CD8-positive, alpha-beta memory T cell (primary cell): ENCODE results near the gene SFMBT2. TPM values are rescaled to one million over a fixed set of nuclear protein-coding genes. Genes with fewer than 3 reads are reported as not detected.

Source experiments
- CTCF ChIA-PET: fragments of 350-600 bp; sonication (Branson Sonifier 250); formaldehyde crosslinking; loops from one replicate; lab custom pipeline; 2021; ENCODE audit warnings: antibody characterized with exemption; lab: Charles Lee
- POLR2A ChIA-PET: fragments of 350-600 bp; sonication (Branson Sonifier 250); formaldehyde crosslinking; loops from one replicate; lab custom pipeline; 2021; ENCODE audit warnings: antibody characterized with exemption; lab: Charles Lee
- DNase-seq, 5 donors: peaks; one replicate each; pipeline versions ENCODE4 v3.0.0 to v3.0.0-alpha.2; 2020 to 2022; ENCODE audit warnings: mixed read lengths in 1 of 5
- H3K27ac ChIP-seq: one replicate; pipeline ENCODE4 v1.7.0; 2013; ENCODE audit warnings: low read depth, mild to moderate bottlenecking, low read length, moderate library complexity
- H3K27me3 ChIP-seq: 2 replicates; pipeline ENCODE4 v1.7.0; 2013; ENCODE audit warnings: low read length, mild to moderate bottlenecking; ENCODE audit not compliant: insufficient read depth, poor library complexity, severe bottlenecking
- H3K36me3 ChIP-seq: 2 replicates; pipeline ENCODE4 v1.7.0; 2013; ENCODE audit warnings: mild to moderate bottlenecking, low read length, moderate library complexity; ENCODE audit not compliant: insufficient read depth
- H3K4me1 ChIP-seq: 2 replicates; pipeline ENCODE4 v1.7.0; 2013; ENCODE audit warnings: mild to moderate bottlenecking, low read length, moderate library complexity; ENCODE audit not compliant: insufficient read depth
- H3K4me3 ChIP-seq: 2 replicates; pipeline ENCODE4 v1.7.0; 2013; ENCODE audit warnings: mild to moderate bottlenecking, low read length
- H3K9me3 ChIP-seq: 2 replicates; pipeline ENCODE4 v1.7.0; 2013; ENCODE audit warnings: mild to moderate bottlenecking, low read length
- H3K27ac Mint-ChIP-seq, 8 donors: one replicate each; pipeline ENCODE4 v1.8.0; 2020 to 2021; ENCODE audit warnings: mixed read lengths in 8 of 8, mild to moderate bottlenecking in 6 of 8, inconsistent platforms in 3 of 8, moderate library complexity in 3 of 8
- H3K27me3 Mint-ChIP-seq, 2 donors: one replicate each; pipeline ENCODE4 v1.8.0; 2020 to 2021; ENCODE audit warnings: mixed read lengths in 2 of 2, mild to moderate bottlenecking in 1 of 2, moderate library complexity in 1 of 2
- H3K36me3 Mint-ChIP-seq, 3 donors: one replicate each; pipeline ENCODE4 v1.8.0; 2020 to 2021; ENCODE audit warnings: mixed read lengths in 3 of 3, inconsistent platforms in 1 of 3, mild to moderate bottlenecking in 1 of 3
- H3K4me1 Mint-ChIP-seq, 3 donors: one replicate each; pipeline ENCODE4 v1.8.0; 2020 to 2021; ENCODE audit warnings: mixed read lengths in 3 of 3, inconsistent platforms in 1 of 3, mild to moderate bottlenecking in 1 of 3
- H3K4me3 Mint-ChIP-seq, 7 donors: one replicate each; pipeline ENCODE4 v1.8.0; 2020 to 2021; ENCODE audit warnings: mixed read lengths in 7 of 7, mild to moderate bottlenecking in 6 of 7, moderate library complexity in 4 of 7, inconsistent platforms in 2 of 7
- H3K9me3 Mint-ChIP-seq, 5 donors: one replicate each; pipeline ENCODE4 v1.8.0; 2020 to 2022; ENCODE audit warnings: mixed read lengths in 5 of 5, mild to moderate bottlenecking in 3 of 5, moderate library complexity in 2 of 5, inconsistent platforms in 1 of 5
- polyA plus RNA-seq: library from polyadenylated mRNA; unstranded; fragments of 300-500 nt; fragmentation: Illumina TruSeq; gene quantifications from one replicate; pipeline ENCODE4 v1.2.3, GENCODE V29; 2021
- total RNA-seq, 2 experiments: library from RNA; stranded (reverse); gene quantifications; one replicate each; pipeline ENCODE4 v1.2.3, GENCODE V29; 2021

The SFMBT2 gene
- total and polyA plus RNA-seq, 3 experiments from 2014 or later = 4.9 to 18.3 (median 17.4) TPM

- POLR2A ChIA-PET = no interaction called here
- Histone ChIP-seq H3K4me3 (no peak overlapping the region), H3K27me3 (no peaks in the 10 kb centered on the region), H3K4me1 (no peaks in the 10 kb centered on the region), H3K9me3 (no peaks in the 10 kb centered on the region), H3K36me3 (peaks cover 5% of the 10 kb centered on the region), H3K27ac (no peak overlapping the region)
- Mint-ChIP-seq H3K36me3 (peaks cover 8 to 82% (median 28%) of the 10 kb centered on the region in 3 donors), H3K27me3 (no peaks in the 10 kb centered on the region), H3K27ac (no peak overlapping the region), H3K4me1 (peaks cover 0 to 11% (median 7%) of the 10 kb centered on the region in 3 donors), H3K4me3 (no peak overlapping the region), H3K9me3 (no peaks in the 10 kb centered on the region)
- no peak for DNase-seq
- CTCF ChIA-PET = interaction anchor here (1.1 kb wide), 1 partner anchor 81 kb away, joined by 3 read pairs; no protein-coding TSS in a partner anchor
These were observed 208.0 kb downstream of the SFMBT2 start for GRCh38 chr10:7202793-7203355.

GRCh38 chr10:7199152-7199760 is 211.6 kb downstream of the SFMBT2 start:
- H3K36me3 ChIP-seq = peaks cover 18% of the 10 kb centered on the region
- peaks cover 25% of the 10 kb centered on the region for H3K4me1 ChIP-seq
- POLR2A ChIA-PET = no interaction called here
- no peaks in the 10 kb centered on the region for H3K9me3 ChIP-seq
- CTCF ChIA-PET = interaction anchor here (1.0 to 1.6 kb wide), 2 partner anchors 9 to 280 kb away, joined by 3 to 4 read pairs; no protein-coding TSS in a partner anchor
- H3K4me3 Mint-ChIP-seq = no peak overlapping the region
- no peak for DNase-seq
- peaks cover 25 to 29% (median 28%) of the 10 kb centered on the region in 3 donors for H3K4me1 Mint-ChIP-seq
- H3K4me3 ChIP-seq = no peak overlapping the region
- peaks cover 27 to 92% (median 37%) of the 10 kb centered on the region in 3 donors for H3K36me3 Mint-ChIP-seq
- no peak overlapping the region for H3K27ac Mint-ChIP-seq
- no peaks in the 10 kb centered on the region for H3K27me3 Mint-ChIP-seq
- no peaks in the 10 kb centered on the region for H3K27me3 ChIP-seq
- no peaks in the 10 kb centered on the region for H3K9me3 Mint-ChIP-seq
- H3K27ac ChIP-seq = no peak overlapping the region

GRCh38 chr10:7196284-7196683 is 214.6 kb downstream of the SFMBT2 start:
- no peak overlapping the region for H3K4me3 Mint-ChIP-seq
- ChIA-PET POLR2A (no interaction called here), CTCF (no interaction called here)
- peak overlapping the region in 5 of 8 donors; percentile 16 to 87 (median 58) for H3K27ac Mint-ChIP-seq
- Histone ChIP-seq H3K4me3 (no peak overlapping the region), H3K36me3 (peaks cover 18% of the 10 kb centered on the region), H3K9me3 (no peaks in the 10 kb centered on the region), H3K27ac (no peak overlapping the region), H3K4me1 (peaks cover 53% of the 10 kb centered on the region), H3K27me3 (no peaks in the 10 kb centered on the region)
- DNase-seq = no peak
- H3K9me3 Mint-ChIP-seq = no peaks in the 10 kb centered on the region
- peaks cover 0 to 2% of the 10 kb centered on the region in 2 donors for H3K27me3 Mint-ChIP-seq
- H3K36me3 Mint-ChIP-seq = peaks cover 26 to 81% (median 30%) of the 10 kb centered on the region in 3 donors
- peaks cover 53 to 59% (median 58%) of the 10 kb centered on the region in 3 donors for H3K4me1 Mint-ChIP-seq

- H3K4me1 ChIP-seq = peaks cover 65% of the 10 kb centered on the region
- no peaks in the 10 kb centered on the region for H3K9me3 Mint-ChIP-seq
- peaks cover 18% of the 10 kb centered on the region for H3K36me3 ChIP-seq
- no peak for DNase-seq
- H3K4me1 Mint-ChIP-seq = peaks cover 56 to 65% (median 64%) of the 10 kb centered on the region in 3 donors
- peak overlapping the region in 3 of 7 donors; percentile 37 to 45 (median 41) for H3K4me3 Mint-ChIP-seq
- H3K27ac Mint-ChIP-seq = peak overlapping the region in 2 of 8 donors; percentile 36 to 82
- peaks cover 0 to 2% of the 10 kb centered on the region in 2 donors for H3K27me3 Mint-ChIP-seq
- ChIA-PET POLR2A (no interaction called here), CTCF (no interaction called here)
- no peak overlapping the region for H3K4me3 ChIP-seq
- H3K9me3 ChIP-seq = no peaks in the 10 kb centered on the region
- peaks cover 27 to 78% (median 31%) of the 10 kb centered on the region in 3 donors for H3K36me3 Mint-ChIP-seq
- no peak overlapping the region for H3K27ac ChIP-seq
- H3K27me3 ChIP-seq = no peaks in the 10 kb centered on the region
These were observed 215.7 kb downstream of the SFMBT2 start for GRCh38 chr10:7195118-7195517.

GRCh38 chr10:7194571-7194970 is 216.3 kb downstream of the SFMBT2 start:
- H3K27ac Mint-ChIP-seq = peak overlapping the region in 6 of 8 donors; percentile 34 to 91 (median 57)
- H3K27me3 ChIP-seq = no peaks in the 10 kb centered on the region
- H3K36me3 ChIP-seq = peaks cover 18% of the 10 kb centered on the region
- H3K27me3 Mint-ChIP-seq = peaks cover 0 to 2% of the 10 kb centered on the region in 2 donors
- no peaks in the 10 kb centered on the region for H3K9me3 ChIP-seq
- ChIA-PET POLR2A (no interaction called here), CTCF (no interaction called here)
- peaks cover 70% of the 10 kb centered on the region for H3K4me1 ChIP-seq
- no peak for DNase-seq
- H3K27ac ChIP-seq = no peak overlapping the region
- H3K36me3 Mint-ChIP-seq = peaks cover 26 to 75% (median 31%) of the 10 kb centered on the region in 3 donors
- no peak overlapping the region for H3K4me3 ChIP-seq
- H3K4me1 Mint-ChIP-seq = peaks cover 54 to 64% (median 61%) of the 10 kb centered on the region in 3 donors
- no peaks in the 10 kb centered on the region for H3K9me3 Mint-ChIP-seq
- H3K4me3 Mint-ChIP-seq = peak overlapping the region in 1 of 7 donors; percentile 45

- Mint-ChIP-seq H3K9me3 (no peaks in the 10 kb centered on the region), H3K36me3 (peaks cover 28 to 79% (median 30%) of the 10 kb centered on the region in 3 donors), H3K4me1 (peaks cover 56 to 64% (median 63%) of the 10 kb centered on the region in 3 donors), H3K27me3 (peaks cover 0 to 2% of the 10 kb centered on the region in 2 donors), H3K4me3 (peak overlapping the region; percentile 77 to 85 (median 82)), H3K27ac (peak overlapping the region; percentile 80 to 94 (median 91))
- no peak for DNase-seq
- Histone ChIP-seq H3K27ac (no peak overlapping the region), H3K27me3 (no peaks in the 10 kb centered on the region), H3K36me3 (peaks cover 15% of the 10 kb centered on the region), H3K4me3 (peak overlapping the region; percentile 35), H3K4me1 (peaks cover 73% of the 10 kb centered on the region), H3K9me3 (no peaks in the 10 kb centered on the region)
- ChIA-PET CTCF (interaction anchor here (1.6 kb wide), 1 partner anchor 266 kb away, joined by 6 read pairs; no protein-coding TSS in a partner anchor), POLR2A (interaction anchor here (1.1 kb wide), 1 partner anchor 218 kb away, joined by 9 read pairs; the partner anchor contains the start of gene SFMBT2)
These were observed 217.5 kb downstream of the SFMBT2 start for GRCh38 chr10:7193369-7193768.

- Histone ChIP-seq H3K4me3 (peak overlapping the region; percentile 35), H3K36me3 (peaks cover 15% of the 10 kb centered on the region), H3K9me3 (no peaks in the 10 kb centered on the region), H3K4me1 (peaks cover 73% of the 10 kb centered on the region), H3K27me3 (no peaks in the 10 kb centered on the region), H3K27ac (no peak overlapping the region)
- Mint-ChIP-seq H3K27ac (peak overlapping the region; percentile 80 to 94 (median 91)), H3K27me3 (peaks cover 0 to 2% of the 10 kb centered on the region in 2 donors), H3K9me3 (no peaks in the 10 kb centered on the region), H3K36me3 (peaks cover 26 to 79% (median 28%) of the 10 kb centered on the region in 3 donors), H3K4me3 (peak overlapping the region; percentile 77 to 85 (median 82)), H3K4me1 (peaks cover 56 to 64% (median 63%) of the 10 kb centered on the region in 3 donors)
- DNase-seq = peak; percentile 17 to 87 (median 68)
- ChIA-PET CTCF (interaction anchor here (1.6 kb wide), 1 partner anchor 266 kb away, joined by 6 read pairs; no protein-coding TSS in a partner anchor), POLR2A (interaction anchor here (1.1 kb wide), 1 partner anchor 218 kb away, joined by 9 read pairs; the partner anchor contains the start of gene SFMBT2)
These were observed 217.9 kb downstream of the SFMBT2 start for GRCh38 chr10:7192831-7193361.
